Colonic mucosa (tissue), 4 donors: Measurements from ENCODE around the gene ARHGAP29. TPM values are rescaled to one million over a fixed set of nuclear protein-coding genes. Genes with fewer than 3 reads are reported as not detected.

ENCODE experiments used
- DNase-seq: peaks from one replicate; pipeline ENCODE4 v3.0.0-alpha.2; 2020
- H3K27ac ChIP-seq: fragments of 200-600 bp; one replicate; pipeline ENCODE4 v1.8.0; 2021
- H3K27me3 ChIP-seq: fragments of 200-600 bp; one replicate; pipeline ENCODE4 v1.8.0; 2021
- H3K36me3 ChIP-seq: fragments of 200-600 bp; one replicate; pipeline ENCODE4 v1.8.0; 2021
- H3K4me1 ChIP-seq: fragments of 200-600 bp; one replicate; pipeline ENCODE4 v1.8.0; 2021; ENCODE audit warnings: mild to moderate bottlenecking
- H3K4me3 ChIP-seq: fragments of 200-600 bp; one replicate; pipeline ENCODE4 v1.8.0; 2021
- H3K9ac ChIP-seq, 2 donors: one replicate each; pipeline ENCODE4 v1.7.0; 2013; ENCODE audit warnings: control low read depth in 2 of 2, low read depth in 2 of 2, low read length in 2 of 2
- H3K9me3 ChIP-seq: fragments of 200-600 bp; one replicate; pipeline ENCODE4 v1.8.0; 2021
- intact Hi-C: fragments of 100-400 bp; cut with DNase I; formaldehyde crosslinking; loops from one replicate; pipeline ENCODE4 v1.14.1; 2022
- total RNA-seq, 2 donors: library from RNA; stranded (reverse); fragmentation: NEBNext Ultra II Directional in 1 of 2; extraction: Animal tissue kit (Norgen Biotek cat#: 25700) in 1 of 2; gene quantifications; one replicate each; pipeline ENCODE4 v1.2.1, GENCODE V29; 2021
- TF ChIP-seq, protein P1 (sequence below): fragments of 200-600 bp; IDR thresholded peaks from one replicate; pipeline ENCODE4 v1.8.0; 2022; ENCODE audit warnings: antibody characterized with exemption, mild to moderate bottlenecking
- donor health status: healthy.
- donor health status: DM: no; HTN: no; CAD: no.
- donor health status: DM: no; HTN: no; CAD: no.

The ARHGAP29 gene
- total RNA-seq, 2 donors from 2014 or later = 2.5 to 8.6 TPM

DNA sequence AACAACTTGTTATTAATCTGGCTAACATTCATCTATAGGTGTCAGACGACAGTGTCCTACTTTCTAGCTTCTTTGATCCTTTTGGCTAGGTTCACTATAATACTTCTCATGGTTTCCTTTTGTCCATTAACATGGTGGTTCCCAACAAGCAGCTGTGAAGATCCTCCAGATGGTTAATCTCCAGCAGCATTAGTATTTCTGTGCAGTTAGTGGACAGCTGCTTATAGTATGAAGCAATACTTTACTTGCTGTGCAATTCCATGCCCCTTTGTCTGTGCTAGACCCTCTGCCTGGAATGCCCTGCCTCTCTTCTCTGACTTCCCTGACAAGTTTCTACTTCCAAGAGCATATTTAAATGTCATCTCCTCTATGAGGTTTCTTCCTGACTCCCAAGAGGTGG, 41.7 kb upstream of the ARHGAP29 start:
- Histone ChIP-seq H3K4me3 (no peak overlapping the region), H3K36me3 (no peaks in the 10 kb centered on the region), H3K9ac (no peak overlapping the region), H3K4me1 (no peaks in the 10 kb centered on the region), H3K9me3 (no peaks in the 10 kb centered on the region), H3K27me3 (no peaks in the 10 kb centered on the region), H3K27ac (no peak overlapping the region)
- TF ChIP-seq, protein P1, sequence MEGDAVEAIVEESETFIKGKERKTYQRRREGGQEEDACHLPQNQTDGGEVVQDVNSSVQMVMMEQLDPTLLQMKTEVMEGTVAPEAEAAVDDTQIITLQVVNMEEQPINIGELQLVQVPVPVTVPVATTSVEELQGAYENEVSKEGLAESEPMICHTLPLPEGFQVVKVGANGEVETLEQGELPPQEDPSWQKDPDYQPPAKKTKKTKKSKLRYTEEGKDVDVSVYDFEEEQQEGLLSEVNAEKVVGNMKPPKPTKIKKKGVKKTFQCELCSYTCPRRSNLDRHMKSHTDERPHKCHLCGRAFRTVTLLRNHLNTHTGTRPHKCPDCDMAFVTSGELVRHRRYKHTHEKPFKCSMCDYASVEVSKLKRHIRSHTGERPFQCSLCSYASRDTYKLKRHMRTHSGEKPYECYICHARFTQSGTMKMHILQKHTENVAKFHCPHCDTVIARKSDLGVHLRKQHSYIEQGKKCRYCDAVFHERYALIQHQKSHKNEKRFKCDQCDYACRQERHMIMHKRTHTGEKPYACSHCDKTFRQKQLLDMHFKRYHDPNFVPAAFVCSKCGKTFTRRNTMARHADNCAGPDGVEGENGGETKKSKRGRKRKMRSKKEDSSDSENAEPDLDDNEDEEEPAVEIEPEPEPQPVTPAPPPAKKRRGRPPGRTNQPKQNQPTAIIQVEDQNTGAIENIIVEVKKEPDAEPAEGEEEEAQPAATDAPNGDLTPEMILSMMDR = no peak
- intact Hi-C loops = no loop called here
- no peak for DNase-seq

DNA sequence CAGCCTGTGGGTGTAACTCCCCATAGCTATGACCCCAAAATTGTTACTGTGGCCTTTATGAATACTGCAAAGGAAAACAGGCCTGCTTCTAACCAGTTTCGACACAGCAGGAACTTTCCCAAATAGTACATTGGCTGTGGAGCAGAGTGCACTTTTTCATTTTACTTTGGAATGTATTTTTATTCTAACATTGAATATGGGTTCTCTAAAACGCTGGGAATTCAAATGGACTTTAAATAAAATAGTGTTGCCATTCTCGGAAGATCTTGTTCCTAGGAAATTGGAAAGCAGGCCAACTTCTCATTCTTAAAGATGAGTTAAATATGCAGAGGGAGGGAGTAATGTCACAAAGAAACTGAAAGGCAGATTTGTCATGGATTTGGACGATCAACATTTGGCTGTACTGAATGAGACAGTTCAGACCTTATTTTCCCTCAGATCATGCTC, 39.6 kb upstream of the ARHGAP29 start:
- Histone ChIP-seq H3K27ac (no peak overlapping the region), H3K36me3 (no peaks in the 10 kb centered on the region), H3K9me3 (no peaks in the 10 kb centered on the region), H3K9ac (no peak overlapping the region), H3K4me1 (no peaks in the 10 kb centered on the region), H3K27me3 (no peaks in the 10 kb centered on the region), H3K4me3 (no peak overlapping the region)
- no peak for DNase-seq
- intact Hi-C loops = no loop called here
- TF ChIP-seq, protein P1 = no peak

GRCh38 chr1:94275083-94275482, 37.7 kb upstream of the ARHGAP29 start:
- no peak for DNase-seq
- Histone ChIP-seq H3K27ac (no peak overlapping the region), H3K36me3 (no peaks in the 10 kb centered on the region), H3K9me3 (no peaks in the 10 kb centered on the region), H3K4me1 (no peaks in the 10 kb centered on the region), H3K9ac (no peak overlapping the region), H3K27me3 (no peaks in the 10 kb centered on the region), H3K4me3 (no peak overlapping the region)
- intact Hi-C loops = no loop called here
- TF ChIP-seq, protein P1 = no peak

DNA sequence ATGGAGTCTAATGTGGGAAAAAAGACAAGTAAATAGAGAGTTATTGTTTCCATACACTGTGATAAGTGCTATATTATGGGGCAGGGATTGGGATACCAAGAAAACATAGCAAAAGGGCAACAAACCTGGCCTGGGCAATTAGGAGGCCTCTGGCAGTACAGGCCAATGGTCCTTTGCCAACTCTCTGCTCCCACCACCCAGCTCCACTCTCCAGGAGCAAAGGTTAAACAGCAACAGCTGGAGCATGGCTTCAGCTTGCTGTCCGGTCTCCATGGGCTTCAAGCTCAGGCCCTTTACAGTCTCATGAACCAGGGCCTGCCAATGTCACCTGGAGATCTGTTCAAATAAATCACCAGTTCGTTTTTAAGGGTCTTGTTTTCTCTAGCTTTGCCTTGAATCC, 37.2 kb upstream of the ARHGAP29 start:
- no peaks in the 10 kb centered on the region for H3K36me3 ChIP-seq
- H3K27ac ChIP-seq = no peak overlapping the region
- DNase-seq = no peak
- H3K9ac ChIP-seq = no peak overlapping the region
- no peak overlapping the region for H3K4me3 ChIP-seq
- no peaks in the 10 kb centered on the region for H3K27me3 ChIP-seq
- no peaks in the 10 kb centered on the region for H3K4me1 ChIP-seq
- intact Hi-C loops = no loop called here
- TF ChIP-seq, protein P1 = no peak
- no peaks in the 10 kb centered on the region for H3K9me3 ChIP-seq

DNA sequence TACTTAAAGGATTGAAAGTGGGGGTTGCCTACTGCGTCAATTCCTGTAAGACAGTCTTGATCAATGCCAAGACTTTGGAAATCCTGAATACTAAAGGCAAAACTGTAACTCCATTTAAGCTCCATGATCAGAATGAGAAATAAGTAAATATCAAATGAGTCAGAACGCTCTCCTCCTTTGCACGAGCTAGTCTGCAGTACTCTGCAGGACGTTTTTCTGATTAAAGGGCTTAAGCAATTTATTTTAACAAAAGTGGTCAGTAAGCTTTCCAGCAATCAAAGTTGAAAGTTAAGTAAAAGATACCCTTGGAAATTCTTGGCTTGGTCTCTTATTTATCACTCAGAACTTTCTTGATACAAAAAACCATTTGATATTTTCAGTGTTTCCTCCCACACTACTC, 35.7 kb upstream of the ARHGAP29 start:
- DNase-seq = no peak
- H3K27ac ChIP-seq = no peak overlapping the region
- no peak overlapping the region for H3K4me3 ChIP-seq
- H3K9me3 ChIP-seq = no peaks in the 10 kb centered on the region
- TF ChIP-seq, protein P1 = no peak
- no peaks in the 10 kb centered on the region for H3K36me3 ChIP-seq
- intact Hi-C loops = no loop called here
- no peaks in the 10 kb centered on the region for H3K27me3 ChIP-seq
- H3K9ac ChIP-seq = no peak overlapping the region
- H3K4me1 ChIP-seq = no peaks in the 10 kb centered on the region

DNA sequence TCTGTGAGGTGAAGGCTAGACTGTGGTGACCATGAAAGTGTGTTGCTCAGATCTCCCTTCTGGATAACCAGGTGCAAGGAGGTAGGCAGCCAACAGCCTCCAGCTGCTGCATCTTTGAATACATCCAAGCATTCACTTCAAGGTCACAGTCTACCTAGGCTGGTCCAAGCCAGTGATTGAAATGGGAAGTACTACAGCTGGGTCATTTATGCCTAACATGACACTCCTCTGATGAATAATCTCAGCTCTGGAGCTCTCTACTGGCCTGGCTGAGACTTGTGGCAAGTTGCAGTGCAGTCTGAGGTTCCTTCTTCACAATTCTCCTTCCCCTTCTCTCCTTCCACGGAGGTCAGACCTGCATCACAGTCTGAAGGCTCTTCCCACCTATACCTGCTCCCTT, 35.0 kb upstream of the ARHGAP29 start:
- Histone ChIP-seq H3K4me1 (no peaks in the 10 kb centered on the region), H3K4me3 (no peak overlapping the region), H3K27ac (no peak overlapping the region), H3K9me3 (no peaks in the 10 kb centered on the region), H3K36me3 (no peaks in the 10 kb centered on the region), H3K9ac (no peak overlapping the region), H3K27me3 (no peaks in the 10 kb centered on the region)
- intact Hi-C loops = no loop called here
- DNase-seq = no peak
- TF ChIP-seq, protein P1 = no peak
